H1 (cell line): ENCODE results near the gene SCNN1A. TPM values are rescaled to one million over a fixed set of nuclear protein-coding genes. Genes with fewer than 3 reads are reported as not detected.

ENCODE experiments used
- CTCF ChIA-PET: fragments of 300-600 bp; sonication (Branson Sonifier 250); formaldehyde crosslinking; loops from one replicate; lab custom pipeline; 2021; ENCODE audit not compliant: partially characterized antibody; lab: Charles Lee
- POLR2A ChIA-PET: fragments of 300-600 bp; sonication (Branson Sonifier 250); formaldehyde crosslinking; loops from one replicate; lab custom pipeline; 2021; ENCODE audit warnings: inconsistent platforms; ENCODE audit not compliant: partially characterized antibody; lab: Charles Lee
- DNase-seq, 2 experiments: peaks; one replicate each; pipeline versions ENCODE4 v3.0.0 to v3.0.0-alpha.2; 2010 to 2022; ENCODE audit warnings: low spot score in 2 of 2, low read depth in 1 of 2, mixed read lengths in 1 of 2
- FAIRE-seq: peaks from 2 replicates; lab custom pipeline; 2011; peaks lifted over from hg19 to GRCh38; lab: Jason Lieb, UNC
- H2AFZ ChIP-seq: 2 replicates; pipeline ENCODE4 v1.8.1; 2012; ENCODE audit warnings: low read length, inconsistent platforms
- H2AK5ac ChIP-seq: 2 replicates; pipeline ENCODE4 v1.6.1; 2013; ENCODE audit warnings: low read depth, low read length
- H2BK120ac ChIP-seq: replicated peaks from 2 replicates; pipeline ENCODE3; 2013; ENCODE audit warnings: low read depth, low read length, inconsistent platforms
- H2BK12ac ChIP-seq: 2 replicates; pipeline ENCODE4 v1.6.1; 2013; ENCODE audit warnings: low read depth, low read length
- H2BK15ac ChIP-seq: 2 replicates; pipeline ENCODE4 v1.6.1; 2013; ENCODE audit warnings: low read length
- H2BK20ac ChIP-seq: 2 replicates; pipeline ENCODE4 v1.6.1; 2013; ENCODE audit warnings: low read length
- H2BK5ac ChIP-seq: 2 replicates; pipeline ENCODE4 v1.6.1; 2013; ENCODE audit warnings: low read depth, low read length
- H3K14ac ChIP-seq: 2 replicates; pipeline ENCODE4 v1.6.1; 2013; ENCODE audit warnings: inconsistent platforms; ENCODE audit not compliant: insufficient read length
- H3K18ac ChIP-seq: 2 replicates; pipeline ENCODE4 v1.6.1; 2013; ENCODE audit warnings: low read length; ENCODE audit errors: extremely low read depth
- H3K23ac ChIP-seq: 2 replicates; pipeline ENCODE4 v1.6.1; 2013; ENCODE audit warnings: inconsistent platforms; ENCODE audit not compliant: insufficient read length
- H3K23me2 ChIP-seq: 2 replicates; pipeline ENCODE4 v1.6.1; 2013; ENCODE audit warnings: low read depth, low read length
- H3K27ac ChIP-seq: 2 replicates; pipeline ENCODE4 v1.6.1; 2011; ENCODE audit warnings: low read depth, low read length, inconsistent platforms
- H3K27me3 ChIP-seq, 4 experiments: replicated peaks in 1 of 4; 1 replicate in 1 of 4; 2 replicates in 3 of 4; pipeline versions ENCODE4 v1.6.1 to v1.8.1; 2011 to 2013; ENCODE audit warnings: low read length in 3 of 4, mild to moderate bottlenecking in 3 of 4, inconsistent platforms in 2 of 4, mixed read lengths in 2 of 4, moderate library complexity in 1 of 4; ENCODE audit not compliant: control insufficient read depth in 3 of 4, insufficient read depth in 3 of 4; ENCODE audit errors: extremely low read depth in 1 of 4
- H3K36me3 ChIP-seq, 4 experiments: 2 replicates each; pipeline versions ENCODE4 v1.6.1 to v1.8.1; 2011 to 2013; ENCODE audit warnings: mild to moderate bottlenecking in 4 of 4, low read length in 3 of 4, moderate library complexity in 2 of 4, control low read depth in 1 of 4, inconsistent platforms in 1 of 4; ENCODE audit not compliant: insufficient read depth in 4 of 4, control insufficient read depth in 2 of 4
- H3K4ac ChIP-seq: replicated peaks from 2 replicates; pipeline ENCODE3; 2013; ENCODE audit warnings: low read length, low read depth, mixed read lengths, inconsistent platforms; ENCODE audit not compliant: insufficient read length
- H3K4me1 ChIP-seq, 4 experiments: replicated peaks in 1 of 4; 1 replicate in 1 of 4; 2 replicates in 3 of 4; pipeline versions ENCODE4 v1.6.1 to v1.8.1; 2011 to 2013; ENCODE audit warnings: low read length in 3 of 4, inconsistent platforms in 2 of 4, mixed read lengths in 1 of 4; ENCODE audit not compliant: insufficient read depth in 4 of 4, control insufficient read depth in 3 of 4
- H3K4me2 ChIP-seq, 2 experiments: 2 replicates each; pipeline versions ENCODE4 v1.6.1 to v1.8.1; 2011 to 2013; ENCODE audit warnings: low read depth in 2 of 2, low read length in 2 of 2, control low read depth in 1 of 2, inconsistent platforms in 1 of 2, mild to moderate bottlenecking in 1 of 2; ENCODE audit not compliant: insufficient read depth in 1 of 2
- H3K4me3 ChIP-seq, 4 experiments: fragments of 200-600, 300-600 bp in 1 of 4; sonication (generic), shearing (Covaris generic), sonication (Bioruptor Twin) in 1 of 4; 2 replicates each; pipeline versions ENCODE4 v1.5.1 to v1.8.1; 2011 to 2016; ENCODE audit warnings: low read length in 4 of 4, low read depth in 3 of 4, control low read depth in 2 of 4, inconsistent platforms in 2 of 4, mild to moderate bottlenecking in 2 of 4, mixed read lengths in 1 of 4, moderate library complexity in 1 of 4; ENCODE audit not compliant: insufficient read depth in 2 of 4; ENCODE audit errors: extremely low read depth in 1 of 4
- H3K56ac ChIP-seq: replicated peaks from 2 replicates; pipeline ENCODE3; 2013; ENCODE audit warnings: low read depth, mild to moderate bottlenecking, mixed read lengths, low read length, inconsistent platforms; ENCODE audit not compliant: insufficient read length
- H3K79me1 ChIP-seq: 2 replicates; pipeline ENCODE4 v1.6.1; 2013; ENCODE audit warnings: low read depth, low read length, control low read depth
- H3K79me2 ChIP-seq, 2 experiments: 2 replicates each; pipeline versions ENCODE4 v1.6.1 to v1.8.1; 2012 to 2013; ENCODE audit warnings: low read length in 2 of 2, mild to moderate bottlenecking in 2 of 2, inconsistent platforms in 1 of 2; ENCODE audit not compliant: insufficient read depth in 2 of 2, control insufficient read depth in 1 of 2
- H3K9ac ChIP-seq, 4 experiments: replicated peaks in 1 of 4; 1 replicate in 1 of 4; 2 replicates in 3 of 4; pipeline versions ENCODE4 v1.6.1 to v1.8.1; 2011 to 2013; ENCODE audit warnings: low read depth in 3 of 4, low read length in 3 of 4, control low read depth in 2 of 4, mild to moderate bottlenecking in 2 of 4, moderate library complexity in 2 of 4, inconsistent platforms in 1 of 4; ENCODE audit errors: extremely low read depth in 1 of 4
- H3K9me3 ChIP-seq, 2 experiments: 2 replicates each; pipeline versions ENCODE4 v1.6.1 to v1.8.1; 2012 to 2013; ENCODE audit warnings: mild to moderate bottlenecking in 2 of 2, moderate library complexity in 2 of 2, control low read depth in 1 of 2, inconsistent platforms in 1 of 2, low read depth in 1 of 2, low read length in 1 of 2, mixed read lengths in 1 of 2; ENCODE audit not compliant: insufficient read depth in 2 of 2
- H4K20me1 ChIP-seq, 2 experiments: replicated peaks in 1 of 2; 2 replicates each; pipeline versions ENCODE3 to v1.8.1; 2011 to 2013; ENCODE audit warnings: inconsistent platforms in 2 of 2, low read length in 2 of 2, mild to moderate bottlenecking in 1 of 2; ENCODE audit not compliant: insufficient read depth in 2 of 2, control insufficient read depth in 1 of 2
- H4K5ac ChIP-seq: 2 replicates; pipeline ENCODE4 v1.6.1; 2013; ENCODE audit warnings: low read length, low read depth, mixed read lengths, inconsistent platforms; ENCODE audit not compliant: insufficient read length
- H4K8ac ChIP-seq: 2 replicates; pipeline ENCODE4 v1.8.0; 2013; ENCODE audit warnings: mild to moderate bottlenecking, moderate library complexity, low read length, inconsistent platforms; ENCODE audit not compliant: insufficient read depth; ENCODE audit errors: extremely low read depth
- H4K91ac ChIP-seq: replicated peaks from 2 replicates; pipeline ENCODE3; 2013; ENCODE audit warnings: low read length, mixed read lengths, inconsistent platforms; ENCODE audit not compliant: insufficient read length
- ATF3 ChIP-seq: IDR thresholded peaks from 2 replicates; pipeline ENCODE4 v1.6.1; 2011; ENCODE audit warnings: low read depth, mild to moderate bottlenecking, low read length; ENCODE audit not compliant: insufficient read depth
- BACH1 ChIP-seq: IDR thresholded peaks from 2 replicates; pipeline ENCODE4 v1.6.1; 2012; ENCODE audit warnings: low read length, improper control_type of control experiment
- CHD2 ChIP-seq: IDR thresholded peaks from 2 replicates; pipeline ENCODE4 v1.6.1; 2012; ENCODE audit warnings: low read length, improper control_type of control experiment
- EP300 ChIP-seq, 2 experiments: IDR thresholded peaks; 1 replicate in 1 of 2; 2 replicates in 1 of 2; pipeline ENCODE4 v1.6.1; 2011 to 2012; ENCODE audit warnings: low read depth in 2 of 2, low read length in 2 of 2, mild to moderate bottlenecking in 2 of 2, borderline replicate concordance in 1 of 2, inconsistent platforms in 1 of 2, moderate library complexity in 1 of 2
- EZH2 ChIP-seq: fragments of 200-600 bp; sonication (generic); IDR thresholded peaks from 2 replicates; pipeline ENCODE4 v1.7.1; 2012; ENCODE audit warnings: low read depth, mild to moderate bottlenecking, moderate library complexity, low read length, inconsistent platforms; ENCODE audit not compliant: severe bottlenecking
- GABPA ChIP-seq: IDR thresholded peaks from 2 replicates; pipeline ENCODE4 v1.6.1; 2011; ENCODE audit warnings: mild to moderate bottlenecking, low read length, moderate library complexity, borderline replicate concordance; ENCODE audit not compliant: insufficient read depth
- MAX ChIP-seq: IDR thresholded peaks from 2 replicates; pipeline ENCODE4 v1.6.1; 2012; ENCODE audit warnings: inconsistent platforms
- PHF8 ChIP-seq: fragments of 200-600 bp; sonication (generic); conservative IDR thresholded peaks from 2 replicates; pipeline ENCODE4 v1.7.1; 2012; ENCODE audit warnings: low read depth, mild to moderate bottlenecking, inconsistent platforms, low read length, moderate library complexity
- SP4 ChIP-seq: IDR thresholded peaks from 2 replicates; pipeline ENCODE4 v1.6.1; 2012; ENCODE audit warnings: low read length, inconsistent platforms
- SRF ChIP-seq: IDR thresholded peaks from 2 replicates; pipeline ENCODE4 v1.6.1; 2011; ENCODE audit warnings: mild to moderate bottlenecking, low read depth, low read length, moderate library complexity
- TAF1 ChIP-seq: IDR thresholded peaks from 2 replicates; pipeline ENCODE4 v1.6.1; 2011; ENCODE audit warnings: mild to moderate bottlenecking, low read depth, low read length
- TEAD4 ChIP-seq: IDR thresholded peaks from 2 replicates; pipeline ENCODE4 v1.6.1; 2012; ENCODE audit warnings: low read depth, low read length, inconsistent platforms, mixed read lengths
- WGBS, 2 experiments: shearing (Covaris generic) in 1 of 2; methylation state at CpG; one replicate each; pipeline versions ENCODE4 v1.1.6 to v1.1.7; 2013 to 2015; ENCODE audit warnings: low lambda C conversion rate in 2 of 2, mixed read lengths in 2 of 2, inconsistent platforms in 1 of 2, low coverage in 1 of 2, missing lambda C conversion rate in 1 of 2; ENCODE audit not compliant: insufficient replicate concordance in 2 of 2, insufficient coverage in 1 of 2, insufficient read length in 1 of 2; ENCODE audit errors: extremely low coverage in 1 of 2, missing lambda C conversion rate in 1 of 2; 5-methylcytosine and 5-hydroxymethylcytosine counted together
- polyA plus RNA-seq, 7 experiments: library from polyadenylated mRNA; depleted of rRNA in 3 of 7; stranded (reverse) in 5 of 7; unstranded in 2 of 7; fragments of >200 nt in 5 of 7; fragments of 200-250 nt in 2 of 7; gene quantifications; 1 replicate in 5 of 7; 2 replicates in 1 of 7; 4 replicates in 1 of 7; pipeline versions ENCODE4 v1.2.1 to v1.2.3, GENCODE V29; 2011 to 2013; ENCODE audit warnings: missing spikeins in 2 of 7, mixed read lengths in 2 of 7
- total RNA-seq: library from RNA; stranded (reverse); fragmentation: NEBNext Ultra II Directional; extraction: Animal tissue kit (Norgen Biotek cat#: 25700); gene quantifications from 2 replicates; pipeline ENCODE4 v1.2.1, GENCODE V29; 2021

Gene SCNN1A
- total and polyA plus RNA-seq, 2 of the 8 experiments (the other 6 are each of a cell fraction or from before 2014, with no cell fraction given) = 85.5 to 156 TPM

GRCh38 chr12:6322969-6323339 is 52.4 kb downstream of the SCNN1A start:
- ChIA-PET CTCF (interaction anchor here (0.7 to 2.6 kb wide), 18 partner anchors 9 to 258 kb away, joined by 3 to 14 read pairs (median 4); partner anchors contain the start of gene TAPBPL), POLR2A (interaction anchor here (0.6 to 16.0 kb wide), 21 partner anchors 8 to 528 kb away, joined by 3 to 214 read pairs (median 4); partner anchors contain the start of genes CDCA3, LTBR, SCNN1A and TNFRSF1A)
- peak overlapping the region; percentile 80 for H2BK120ac ChIP-seq
- H3K4me3 ChIP-seq = peak overlapping the region in 1 of 4 experiments; percentile 48; a peak in 2 of 8 replicates
- H3K36me3 ChIP-seq = peaks cover 5 to 34% (median 14%) of the 10 kb centered on the region in 4 experiments; a peak in 7 of 8 replicates
- peaks cover 13 to 37% (median 29%) of the 10 kb centered on the region in 4 experiments for H3K4me1 ChIP-seq
- no peak for DNase-seq
- no peak overlapping the region for H3K56ac ChIP-seq
- 3% methylated on average over 2 of the region's 2 CpGs; no CpG with 5 or more reads in 1 of the 2 experiments for WGBS, 2 experiments
- peak overlapping the region; percentile 71; the same call in 1 of the 2 replicates for H3K18ac ChIP-seq
- peak overlapping the region; percentile 81 for H4K5ac ChIP-seq
- no peaks in the 10 kb centered on the region for H3K27me3 ChIP-seq
- H3K79me1 ChIP-seq = peaks cover 3% of the 10 kb centered on the region
- H2BK5ac ChIP-seq = peak overlapping the region; percentile 91; the same call in 1 of the 2 replicates
- no peak overlapping the region for H2AFZ ChIP-seq
- peak overlapping the region; percentile 41 to 68 for H3K4me2 ChIP-seq
- no peaks in the 10 kb centered on the region for H3K79me2 ChIP-seq
- no peak overlapping the region for H3K14ac ChIP-seq
- H2BK20ac ChIP-seq = 0 out of 2 replicates have a peak overlapping the region, but pooled peaks have one; percentile 99
- no peak overlapping the region for H3K23ac ChIP-seq
- H2AK5ac ChIP-seq = no peak overlapping the region
- peaks cover 4% of the 10 kb centered on the region; the same call in 1 of the 2 replicates for H3K23me2 ChIP-seq
- peak overlapping the region; percentile 99; the same call in 1 of the 2 replicates for H2BK12ac ChIP-seq
- H2BK15ac ChIP-seq = no peak overlapping the region
- H4K91ac ChIP-seq = peak overlapping the region; percentile 95
- H3K9me3 ChIP-seq = no peaks in the 10 kb centered on the region
- no peaks in the 10 kb centered on the region for H4K20me1 ChIP-seq
- H4K8ac ChIP-seq = no peak overlapping the region
- FAIRE-seq = no peak
- peak overlapping the region; percentile 40 for H3K4ac ChIP-seq
- 0 out of 2 replicates have a peak overlapping the region, but pooled peaks have one; percentile 51 for H3K27ac ChIP-seq
- H3K9ac ChIP-seq = no peak overlapping the region
- no peak for TF ChIP-seq EZH2
- TF ChIP-seq CHD2 = no peak
- no peak for TF ChIP-seq MAX
- TF ChIP-seq SRF = no peak
- TF ChIP-seq GABPA = no peak
- TF ChIP-seq TEAD4 = no peak
- TF ChIP-seq PHF8 = no peak
- TF ChIP-seq EP300 (IDR thresholded peaks at IDR 0.05; ENCODE audit: borderline replicate concordance in 1 of 2, low read depth in 2 of 2, low read length in 2 of 2) = no peak
- TF ChIP-seq TAF1 = no peak
- no peak for TF ChIP-seq ATF3
- TF ChIP-seq SP4 = no peak
- TF ChIP-seq BACH1 = no peak
